Activated CD4-positive, alpha-beta T cell treated with anti-CD3 and anti-CD28 coated beads for 36 hours (primary cell): Measurements from ENCODE around the gene CCDC74A. TPM values are rescaled to one million over a fixed set of nuclear protein-coding genes. Genes with fewer than 3 reads are reported as not detected.
"Not testable (repeated sequence)": the region's sequence is repeated elsewhere in the genome, so short reads cannot be mapped to it uniquely, and the experiment has no call there.

Experiments
- ATAC-seq: fragments of 200-7000 bp; cut with Tn5 transposase; one replicate; pipeline ENCODE4 v1.10.0; 2021; ENCODE audit warnings: mild to moderate bottlenecking, moderate library complexity
- CTCF ChIA-PET: fragments of 350-600 bp; sonication (Branson Sonifier 250); formaldehyde crosslinking; loops from one replicate; lab custom pipeline; 2021; ENCODE audit warnings: antibody characterized with exemption; lab: Charles Lee
- POLR2A ChIA-PET: fragments of 350-600 bp; sonication (Branson Sonifier 250); formaldehyde crosslinking; loops from one replicate; lab custom pipeline; 2021; ENCODE audit warnings: antibody characterized with exemption, inconsistent platforms; lab: Charles Lee
- DNase-seq: peaks from one replicate; pipeline ENCODE4 v3.0.0-alpha.2; 2020
- H3K27ac Mint-ChIP-seq: one replicate; pipeline ENCODE4 v1.8.0; 2021; ENCODE audit warnings: mixed read lengths
- H3K27me3 Mint-ChIP-seq: one replicate; pipeline ENCODE4 v1.8.0; 2021; ENCODE audit warnings: mixed read lengths
- H3K36me3 Mint-ChIP-seq: one replicate; pipeline ENCODE4 v1.8.0; 2021; ENCODE audit warnings: low read depth, mixed read lengths
- H3K4me1 Mint-ChIP-seq: one replicate; pipeline ENCODE4 v1.8.0; 2021; ENCODE audit warnings: mixed read lengths
- H3K4me3 Mint-ChIP-seq: one replicate; pipeline ENCODE4 v1.8.0; 2021; ENCODE audit warnings: mild to moderate bottlenecking, moderate library complexity, mixed read lengths
- H3K9me3 Mint-ChIP-seq: one replicate; pipeline ENCODE4 v1.8.0; 2021; ENCODE audit warnings: low read depth, mixed read lengths
- intact Hi-C, 2 experiments: fragments of 100-400 bp; cut with DNase I in 1 of 2; cut with micrococcal nuclease in 1 of 2; formaldehyde crosslinking; loops; one replicate each; pipeline versions ENCODE4 v1.14.2 to v1.15.1; 2022 to 2024; cut with DNase I, micrococcal nuclease
- total RNA-seq, 2 experiments: library from RNA; stranded (reverse); gene quantifications; one replicate each; pipeline ENCODE4 v1.2.3, GENCODE V29; 2021

CCDC74A gene
- total RNA-seq, 2 experiments from 2014 or later = 3.0 to 3.5 TPM

DNA sequence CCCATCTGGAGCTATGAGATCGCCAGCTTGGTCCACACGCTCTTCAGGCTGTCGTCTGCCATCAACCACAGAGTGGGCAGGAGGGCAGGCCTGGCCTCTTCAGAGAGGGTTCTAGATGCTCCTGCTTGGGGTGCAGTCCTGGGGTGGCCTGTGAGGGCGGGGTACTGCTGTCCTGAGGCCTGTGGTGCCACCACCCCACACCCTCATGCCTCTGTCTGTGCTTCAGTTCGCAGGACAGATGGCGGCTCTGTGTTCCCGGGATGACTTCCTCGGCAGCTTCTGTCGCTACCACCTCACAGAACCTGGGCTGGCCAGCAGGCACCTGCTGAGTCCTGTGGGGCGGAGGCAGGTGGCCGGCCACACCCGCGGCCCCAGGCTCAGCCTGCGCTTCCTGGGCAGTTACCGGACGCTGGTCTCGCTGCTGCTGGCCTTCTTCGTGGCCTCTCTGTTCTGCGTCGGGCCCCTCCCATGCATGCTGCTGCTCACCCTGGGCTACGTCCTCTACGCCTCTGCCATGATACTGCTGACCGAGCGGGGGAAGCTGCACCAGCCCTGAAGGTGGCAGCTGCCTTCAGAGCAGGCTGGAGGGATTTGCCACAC, 7.7 kb upstream of the CCDC74A start:
- DNase-seq, ATAC-seq, H3K27ac Mint-ChIP-seq, H3K9me3 Mint-ChIP-seq, H3K4me1 Mint-ChIP-seq, intact Hi-C loops, CTCF ChIA-PET, H3K4me3 Mint-ChIP-seq, H3K27me3 Mint-ChIP-seq: not testable (repeated sequence)
- H3K36me3 Mint-ChIP-seq = peaks cover 12% of the 10 kb centered on the region
- POLR2A ChIA-PET = interaction anchor here (0.6 kb wide), 1 partner anchor 479 kb away, joined by 3 read pairs; no protein-coding TSS in a partner anchor

DNA sequence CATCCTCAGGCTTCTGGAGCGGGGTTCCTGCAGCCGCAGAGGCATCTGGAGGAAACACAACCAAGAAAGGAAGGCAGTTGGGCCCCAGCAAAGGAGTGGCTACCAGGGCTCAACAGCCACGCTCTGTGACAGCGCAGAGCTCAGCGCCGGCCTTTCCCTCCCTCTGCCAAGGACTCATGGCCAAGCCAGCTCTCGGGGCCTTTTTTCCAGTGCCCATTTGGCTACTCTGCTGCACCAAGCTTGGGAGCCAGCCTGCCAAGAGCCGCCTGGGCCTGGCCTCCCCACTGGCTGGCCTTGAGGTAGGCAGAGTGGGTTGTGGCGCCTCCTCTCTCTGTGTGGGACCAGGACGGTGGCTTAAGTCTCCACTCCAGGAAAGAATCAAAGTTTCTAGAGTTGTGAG, 7.2 kb upstream of the CCDC74A start:
- no peak for DNase-seq
- Mint-ChIP-seq H3K27me3 (no peaks in the 10 kb centered on the region), H3K4me3 (no peak overlapping the region), H3K9me3 (no peaks in the 10 kb centered on the region), H3K36me3 (peaks cover 12% of the 10 kb centered on the region), H3K4me1 (no peaks in the 10 kb centered on the region), H3K27ac (no peak overlapping the region)
- intact Hi-C loops = no loop called here
- CTCF ChIA-PET = no interaction called here
- POLR2A ChIA-PET = no interaction called here
- ATAC-seq = no peak

DNA sequence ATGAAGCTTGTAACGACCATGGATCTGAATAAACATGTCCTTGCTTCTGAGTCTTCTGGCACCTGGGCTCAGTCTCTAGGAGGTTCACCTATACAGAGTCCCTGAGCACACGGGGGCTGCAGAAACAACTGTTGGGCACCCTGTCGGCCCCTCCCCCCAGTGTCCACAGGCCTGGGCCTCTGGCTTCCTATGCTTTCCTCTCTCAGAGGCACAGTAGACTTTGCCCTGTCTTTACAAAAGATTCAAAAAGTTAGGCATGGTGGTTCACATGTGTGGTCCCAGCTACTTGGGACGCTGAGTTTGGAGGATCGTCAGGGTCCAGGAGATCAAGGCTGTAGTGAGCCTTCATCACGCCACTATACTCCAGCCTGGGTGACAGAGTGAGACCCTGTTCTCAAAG, 6.2 kb upstream of the CCDC74A start:
- ATAC-seq, H3K4me3 Mint-ChIP-seq, H3K27me3 Mint-ChIP-seq, DNase-seq, H3K4me1 Mint-ChIP-seq, intact Hi-C loops, H3K9me3 Mint-ChIP-seq, POLR2A ChIA-PET, H3K27ac Mint-ChIP-seq, H3K36me3 Mint-ChIP-seq: not testable (repeated sequence)
- CTCF ChIA-PET = interaction anchor here (1.2 kb wide), 1 partner anchor 28 kb away, joined by 3 read pairs; no protein-coding TSS in a partner anchor

DNA sequence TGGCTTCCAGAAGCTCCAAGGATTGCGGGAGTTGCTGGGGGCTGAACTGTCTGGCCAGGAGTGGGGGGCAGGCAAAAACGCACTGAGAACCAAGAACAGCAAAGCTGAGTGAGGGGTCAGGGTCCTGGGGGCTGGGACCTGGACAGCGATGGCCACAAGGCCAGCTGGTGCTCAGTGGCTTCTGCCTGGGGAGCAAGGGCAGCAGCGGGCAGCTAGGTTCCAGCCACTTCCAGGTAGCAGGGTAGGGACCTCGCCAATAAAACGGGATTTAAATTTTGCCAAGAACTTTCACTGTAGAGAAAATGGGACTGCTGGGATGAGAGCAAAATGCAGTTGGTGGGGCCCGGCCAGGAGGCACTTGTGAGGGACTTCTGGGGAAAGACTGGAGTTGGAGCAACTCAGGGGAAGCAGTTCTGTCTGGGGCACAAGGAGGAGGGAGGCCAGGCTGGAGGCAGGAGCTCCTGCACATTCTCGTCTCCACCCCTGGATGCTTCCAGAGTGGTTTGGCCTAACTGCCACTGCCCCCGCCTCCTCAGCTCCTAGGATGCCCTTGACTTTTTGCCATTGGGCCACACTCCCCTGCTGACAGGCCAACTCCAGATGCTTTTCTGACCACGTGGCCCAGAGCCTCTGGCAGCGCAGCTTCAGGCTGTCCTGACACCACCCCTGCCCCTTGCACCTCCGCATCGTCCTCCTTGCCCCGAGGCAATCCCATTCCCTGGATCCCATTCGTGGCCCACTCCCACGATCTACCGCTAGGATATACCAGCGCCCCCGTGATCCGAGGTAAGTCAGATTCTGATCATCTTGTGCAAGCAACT, 5.5 kb upstream of the CCDC74A start:
- ATAC-seq (no peak), DNase-seq (no peak)
- Mint-ChIP-seq H3K27ac (no peak overlapping the region), H3K9me3 (no peaks in the 10 kb centered on the region), H3K27me3 (no peaks in the 10 kb centered on the region), H3K4me3 (no peak overlapping the region), H3K4me1 (no peaks in the 10 kb centered on the region), H3K36me3 (peaks cover 5% of the 10 kb centered on the region)
- intact Hi-C loops = no loop called here
- CTCF ChIA-PET = interaction anchor here (1.2 kb wide), 1 partner anchor 29 kb away, joined by 3 read pairs; no protein-coding TSS in a partner anchor
- POLR2A ChIA-PET = interaction anchor here (0.7 kb wide), 1 partner anchor 28 kb away, joined by 3 read pairs; no protein-coding TSS in a partner anchor

DNA sequence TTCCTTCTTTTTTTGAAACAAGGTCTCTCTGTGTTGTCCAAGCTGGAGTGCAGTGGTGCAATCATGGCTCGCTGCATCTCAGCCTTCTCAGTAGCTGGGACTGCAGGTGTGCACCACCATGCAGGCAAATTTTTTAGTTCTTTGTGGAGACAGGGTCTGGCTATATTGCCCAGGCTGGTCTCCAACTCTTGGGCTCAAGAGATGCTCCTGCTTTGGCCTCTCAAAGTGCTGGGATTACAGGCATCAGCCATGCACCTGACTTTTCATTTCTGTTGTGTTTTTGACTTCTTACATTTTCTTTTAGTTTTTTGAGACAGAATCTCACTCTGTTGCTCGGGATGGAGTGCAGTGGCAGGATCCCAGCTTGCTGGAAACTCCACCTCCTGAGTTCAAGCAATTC, 2.4 kb upstream of the CCDC74A start:
- ATAC-seq, H3K27ac Mint-ChIP-seq, H3K9me3 Mint-ChIP-seq, H3K4me1 Mint-ChIP-seq, H3K27me3 Mint-ChIP-seq, CTCF ChIA-PET, POLR2A ChIA-PET, DNase-seq, H3K4me3 Mint-ChIP-seq, H3K36me3 Mint-ChIP-seq: not testable (repeated sequence)
- intact Hi-C loops = loop anchor here in 1 of 2 experiments (5.0 kb wide), 1 partner anchor 113 kb away; no protein-coding TSS in a partner anchor

DNA sequence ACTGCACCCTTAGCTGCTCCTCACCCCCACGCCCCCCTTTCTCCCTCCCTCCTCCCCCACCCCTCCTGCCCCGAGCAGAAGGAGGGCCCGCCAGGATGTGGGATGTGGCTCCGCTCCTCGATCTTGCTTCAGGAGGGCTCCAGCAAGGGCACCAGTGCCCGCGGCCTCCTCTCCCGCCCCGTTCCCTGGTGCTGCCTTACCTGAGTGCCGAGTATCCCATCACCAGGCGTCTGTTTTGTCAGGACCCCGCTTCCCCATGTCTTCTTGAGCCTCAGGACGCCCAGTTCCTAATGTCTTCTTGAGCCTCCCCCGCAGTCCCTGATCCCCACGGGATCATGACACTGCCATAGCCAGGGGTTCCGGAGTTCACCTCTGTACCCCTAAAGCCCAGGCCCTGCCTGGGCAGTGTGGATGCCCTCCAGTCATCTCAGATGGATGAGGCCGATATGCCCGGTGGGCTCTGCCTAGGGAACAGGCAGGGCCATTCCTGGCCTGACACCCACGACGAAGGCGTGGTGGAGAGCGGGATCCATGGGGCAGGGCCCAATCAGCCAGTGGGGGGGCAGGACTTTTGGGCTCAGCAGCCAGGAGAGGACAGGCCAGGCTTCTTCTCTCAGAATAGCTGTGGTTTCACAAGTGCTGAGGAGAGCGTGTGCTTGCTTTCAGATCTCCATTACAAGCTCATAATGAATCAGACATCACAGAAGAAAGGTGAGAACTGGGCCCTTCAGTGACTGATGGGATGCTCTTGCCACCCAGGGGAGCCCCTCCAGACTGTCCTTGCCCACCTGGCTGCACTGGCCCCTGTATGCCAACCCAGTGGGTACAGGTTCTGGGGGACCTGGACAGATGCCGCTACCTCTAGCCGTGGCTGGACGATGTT, 1.5 kb downstream of the CCDC74A start:
- H3K36me3 Mint-ChIP-seq, H3K9me3 Mint-ChIP-seq, H3K27me3 Mint-ChIP-seq, POLR2A ChIA-PET, H3K4me1 Mint-ChIP-seq, H3K27ac Mint-ChIP-seq: not testable (repeated sequence)
- DNase-seq (peak; percentile 23), ATAC-seq (peak; percentile 35)
- CTCF ChIA-PET = interaction anchor here (0.7 kb wide), 1 partner anchor 142 kb away, joined by 3 read pairs; no protein-coding TSS in a partner anchor
- intact Hi-C loops = loop anchor here in 1 of 2 experiments (5.0 kb wide), 1 partner anchor 117 kb away; no protein-coding TSS in a partner anchor
- H3K4me3 Mint-ChIP-seq = peak overlapping the region; percentile 49

DNA sequence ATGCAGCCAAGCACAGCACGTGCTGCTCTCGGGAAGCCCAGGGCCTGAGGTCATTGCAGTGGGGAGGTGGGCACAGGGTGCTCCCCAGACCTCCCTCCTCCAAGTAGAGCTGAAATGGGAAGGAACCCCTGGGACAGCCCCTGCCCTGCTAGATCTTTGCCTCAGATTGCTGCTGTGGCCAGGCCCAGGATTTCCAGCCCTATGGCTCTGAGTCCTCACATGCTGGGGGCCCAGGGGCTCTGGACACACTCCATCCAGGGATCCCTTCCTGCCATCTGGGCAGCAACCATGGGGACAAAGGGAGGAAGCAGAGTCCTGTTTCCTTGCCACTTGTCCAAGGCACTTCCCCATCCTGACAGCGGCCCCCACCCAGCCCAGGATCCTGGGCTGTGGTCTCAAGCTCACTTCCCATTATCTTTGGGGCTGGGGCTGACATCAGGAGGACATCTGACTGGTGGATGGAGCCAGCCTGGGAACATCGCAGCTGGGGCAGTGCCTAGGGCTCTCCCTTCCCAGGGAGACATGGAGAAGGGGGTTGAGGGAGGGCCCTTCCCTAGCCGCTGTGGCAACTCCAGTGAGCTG, 2.3 kb downstream of the CCDC74A start:
- CTCF ChIA-PET, DNase-seq, POLR2A ChIA-PET, H3K9me3 Mint-ChIP-seq, H3K27ac Mint-ChIP-seq, H3K4me3 Mint-ChIP-seq, H3K36me3 Mint-ChIP-seq, H3K4me1 Mint-ChIP-seq, H3K27me3 Mint-ChIP-seq, ATAC-seq: not testable (repeated sequence)
- intact Hi-C loops = loop anchor here in 1 of 2 experiments (5.0 kb wide), 1 partner anchor 118 kb away; no protein-coding TSS in a partner anchor

DNA sequence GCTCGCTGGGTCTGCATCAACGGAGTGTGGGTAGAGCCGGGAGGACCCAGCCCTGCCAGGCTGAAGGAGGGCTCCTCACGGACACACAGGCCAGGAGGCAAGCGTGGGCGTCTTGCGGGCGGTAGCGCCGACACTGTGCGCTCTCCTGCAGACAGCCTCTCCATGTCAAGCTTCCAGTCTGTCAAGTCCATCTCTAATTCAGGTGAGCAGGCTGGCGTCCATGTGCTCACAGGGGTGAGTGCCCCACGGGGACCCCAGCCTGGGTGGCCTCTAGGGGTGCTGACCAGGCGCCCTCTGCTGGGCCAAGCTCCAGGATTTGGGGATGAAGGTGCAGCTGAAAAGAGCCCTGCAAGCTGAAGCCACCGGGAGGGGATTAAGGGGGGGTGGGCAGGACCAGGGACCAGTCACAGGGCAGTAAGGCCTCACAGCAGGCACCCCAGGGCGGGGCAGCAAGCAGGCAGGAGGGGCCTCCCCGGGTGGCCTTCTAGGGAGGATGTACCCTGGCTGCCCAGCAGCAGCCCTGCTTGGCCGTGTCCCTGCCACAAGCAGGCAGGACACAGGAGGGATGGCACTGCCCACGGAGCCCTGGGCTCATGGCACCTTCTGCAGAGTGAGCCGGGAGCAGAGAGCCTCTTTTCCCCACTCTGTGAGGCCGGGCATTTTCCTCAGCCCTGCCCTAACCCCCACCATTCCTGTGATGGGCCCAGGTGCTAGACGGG, 3.1 kb downstream of the CCDC74A start:
- ATAC-seq, H3K36me3 Mint-ChIP-seq, CTCF ChIA-PET, H3K9me3 Mint-ChIP-seq, H3K4me1 Mint-ChIP-seq, H3K4me3 Mint-ChIP-seq, H3K27me3 Mint-ChIP-seq, intact Hi-C loops, H3K27ac Mint-ChIP-seq, POLR2A ChIA-PET: not testable (repeated sequence)
- peak; percentile 30 for DNase-seq

DNA sequence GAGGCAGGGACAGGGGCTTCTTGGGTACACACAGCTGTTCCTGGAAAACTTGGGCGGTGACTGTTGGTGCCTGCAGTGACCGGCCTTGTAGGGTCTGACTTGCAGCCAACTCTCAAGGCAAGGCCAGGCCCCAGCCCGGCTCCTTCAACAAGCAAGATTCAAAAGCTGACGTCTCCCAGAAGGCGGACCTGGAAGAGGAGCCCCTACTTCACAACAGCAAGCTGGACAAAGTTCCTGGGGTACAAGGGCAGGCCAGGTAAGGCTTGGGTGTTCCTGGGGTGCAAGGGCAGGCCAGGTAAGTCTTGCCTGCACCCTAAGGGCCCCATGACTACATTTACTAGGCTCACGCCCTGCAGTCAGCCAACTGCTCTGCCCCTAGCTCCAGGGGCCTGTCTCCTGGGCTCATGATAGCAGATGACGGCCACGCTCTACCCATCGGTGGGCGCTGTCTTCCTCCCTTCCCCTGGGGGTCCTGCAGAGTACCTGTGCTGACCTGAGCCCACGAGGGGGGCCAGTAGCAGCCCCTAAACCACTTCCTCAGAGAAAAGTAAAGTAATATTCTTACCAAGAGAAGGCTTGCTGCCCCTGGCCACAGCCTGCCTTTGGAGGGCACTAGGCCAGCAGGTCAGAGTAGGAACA, 4.0 kb downstream of the CCDC74A start:
- DNase-seq, H3K4me3 Mint-ChIP-seq, POLR2A ChIA-PET, H3K27me3 Mint-ChIP-seq, CTCF ChIA-PET, H3K36me3 Mint-ChIP-seq, H3K9me3 Mint-ChIP-seq, intact Hi-C loops, H3K27ac Mint-ChIP-seq, ATAC-seq, H3K4me1 Mint-ChIP-seq: not testable (repeated sequence)
